ENCODE data around the gene LOC128125822.

- TF ChIP-seq CTCF (conservative IDR thresholded peaks at IDR 0.05; ENCODE audit: low read depth, low read length): no peak
- no peak for TF ChIP-seq NFE2L2 (IDR thresholded peaks at IDR 0.05; ENCODE audit: low read depth, low read length)
- TF ChIP-seq RAD21 (IDR thresholded peaks at IDR 0.05; ENCODE audit: low read length): no peak
- TF ChIP-seq POLR2A (IDR thresholded peaks at IDR 0.05; ENCODE audit: low read depth, low read length): no peak
- no peak for TF ChIP-seq USF2 (IDR thresholded peaks at IDR 0.05; ENCODE audit: low read depth, low read length)
- TF ChIP-seq RCOR1 (IDR thresholded peaks at IDR 0.05; ENCODE audit: insufficient replicate concordance, low read length): no peak
- no peak for TF ChIP-seq SMC3 (IDR thresholded peaks at IDR 0.05; ENCODE audit: low read depth, low read length)
- TF ChIP-seq ELK1 (IDR thresholded peaks at IDR 0.05; ENCODE audit: borderline replicate concordance, low read depth, low read length): no peak
- TF ChIP-seq CEBPB (IDR thresholded peaks at IDR 0.05; ENCODE audit: low read depth, low read length): no peak
- no peak for TF ChIP-seq RFX5 (IDR thresholded peaks at IDR 0.05; ENCODE audit: low read depth, low read length)
- TF ChIP-seq FOS (IDR thresholded peaks at IDR 0.05; ENCODE audit: low read depth, low read length): no peak
- no peak for TF ChIP-seq BHLHE40 (IDR thresholded peaks at IDR 0.05; ENCODE audit: low read depth, low read length)
- TF ChIP-seq MXI1 (IDR thresholded peaks at IDR 0.05; ENCODE audit: borderline replicate concordance, low read depth, low read length): no peak
These were observed 34.9 kb upstream of the LOC128125822 start for GRCh38 chr6:63537201-63537958.

Data from IMR-90 (cell line).